HFFc6 (cell line): ENCODE measurements around the gene PCBP2. TPM values are rescaled to one million over a fixed set of nuclear protein-coding genes. Genes with fewer than 3 reads are reported as not detected.

ENCODE experiments used
- DNase-seq: peaks from one replicate; pipeline ENCODE4 v3.0.0-alpha.2; 2018
- H3K27ac Mint-ChIP-seq: 2 replicates; pipeline ENCODE4 v1.8.0; 2020; ENCODE audit warnings: mild to moderate bottlenecking, mixed read lengths
- H3K27me3 Mint-ChIP-seq: 2 replicates; pipeline ENCODE4 v1.8.0; 2021; ENCODE audit warnings: mild to moderate bottlenecking, moderate library complexity, mixed read lengths; ENCODE audit not compliant: insufficient read depth
- H3K36me3 Mint-ChIP-seq: 2 replicates; pipeline ENCODE4 v1.8.0; 2021; ENCODE audit warnings: low read depth, mixed read lengths
- H3K4me1 Mint-ChIP-seq: 2 replicates; pipeline ENCODE4 v1.8.0; 2020; ENCODE audit warnings: low read depth, mixed read lengths
- H3K4me3 Mint-ChIP-seq: 2 replicates; pipeline ENCODE4 v1.8.0; 2020; ENCODE audit warnings: mild to moderate bottlenecking, moderate library complexity, mixed read lengths
- H3K9me3 Mint-ChIP-seq: 2 replicates; pipeline ENCODE4 v1.8.0; 2020; ENCODE audit warnings: mild to moderate bottlenecking, mixed read lengths
- CTCF ChIP-seq: fragments of 200-600 bp; sonication (generic); IDR thresholded peaks from 2 replicates; pipeline ENCODE4 v1.5.0; 2021; ENCODE audit warnings: antibody characterized with exemption, mild to moderate bottlenecking
- total RNA-seq, 6 experiments: library from RNA; stranded (reverse); fragmentation: NEBNext Ultra II Directional; extraction: Animal tissue kit (Norgen Biotek cat#: 25700); gene quantifications; 2 replicates in 1 of 6; 3 replicates in 5 of 6; pipeline ENCODE4 v1.2.3, GENCODE V29; 2021

Gene PCBP2
- total RNA-seq, 6 experiments from 2014 or later = 763 to 969 (median 874) TPM

GRCh38 chr12:53461059-53461458 is 9.2 kb downstream of the PCBP2 start:
- H3K9me3 Mint-ChIP-seq = no peaks in the 10 kb centered on the region
- peaks cover 56% of the 10 kb centered on the region for H3K4me1 Mint-ChIP-seq
- H3K36me3 Mint-ChIP-seq = peaks cover 57% of the 10 kb centered on the region
- peak overlapping the region; percentile 54 for H3K27ac Mint-ChIP-seq
- peak overlapping the region; percentile 41; the same call in 1 of the 2 replicates for H3K4me3 Mint-ChIP-seq
- no peak for DNase-seq
- no peak for TF ChIP-seq CTCF
- H3K27me3 Mint-ChIP-seq = peaks cover 7% of the 10 kb centered on the region; the same call in 1 of the 2 replicates

- no peak for DNase-seq
- H3K27me3 Mint-ChIP-seq = peaks cover 9% of the 10 kb centered on the region
- H3K4me3 Mint-ChIP-seq = no peak overlapping the region
- H3K36me3 Mint-ChIP-seq = peaks cover 58% of the 10 kb centered on the region
- TF ChIP-seq CTCF = no peak
- peaks cover 56% of the 10 kb centered on the region for H3K4me1 Mint-ChIP-seq
- no peak overlapping the region; the same call in 1 of the 2 replicates for H3K27ac Mint-ChIP-seq
- no peaks in the 10 kb centered on the region for H3K9me3 Mint-ChIP-seq
Measured at GRCh38 chr12:53461591-53461990, 9.7 kb downstream of the PCBP2 start.

- peaks cover 67% of the 10 kb centered on the region for H3K36me3 Mint-ChIP-seq
- H3K27ac Mint-ChIP-seq = peak overlapping the region; percentile 40
- TF ChIP-seq CTCF = no peak
- DNase-seq = no peak
- peaks cover 54% of the 10 kb centered on the region for H3K4me1 Mint-ChIP-seq
- H3K4me3 Mint-ChIP-seq = no peak overlapping the region
- peaks cover 13% of the 10 kb centered on the region for H3K27me3 Mint-ChIP-seq
- H3K9me3 Mint-ChIP-seq = no peaks in the 10 kb centered on the region
Measured at GRCh38 chr12:53462935-53463334, 11.0 kb downstream of the PCBP2 start.

- H3K4me3 Mint-ChIP-seq = no peak overlapping the region
- peaks cover 9% of the 10 kb centered on the region for H3K27me3 Mint-ChIP-seq
- no peak for TF ChIP-seq CTCF
- H3K36me3 Mint-ChIP-seq = peaks cover 74% of the 10 kb centered on the region
- peaks cover 52% of the 10 kb centered on the region for H3K4me1 Mint-ChIP-seq
- no peaks in the 10 kb centered on the region for H3K9me3 Mint-ChIP-seq
- no peak for DNase-seq
- H3K27ac Mint-ChIP-seq = peak overlapping the region; percentile 3
Measured at GRCh38 chr12:53463802-53464560, 12.1 kb downstream of the PCBP2 start.

- TF ChIP-seq CTCF = no peak
- no peak for DNase-seq
- Mint-ChIP-seq H3K9me3 (no peaks in the 10 kb centered on the region), H3K27me3 (peaks cover 7% of the 10 kb centered on the region), H3K4me1 (peaks cover 45% of the 10 kb centered on the region), H3K4me3 (no peak overlapping the region), H3K36me3 (peaks cover 68% of the 10 kb centered on the region), H3K27ac (peak overlapping the region; percentile 69)
Measured at GRCh38 chr12:53464685-53465418, 12.9 kb downstream of the PCBP2 start.
